Mesenchymal stem cell (in vitro differentiated cells and primary cell): ENCODE results near the gene NAPG.

Experiments
- DNase-seq: peaks from one replicate; pipeline ENCODE4 v3.0.0-alpha.2; 2013
- H2AFZ ChIP-seq: one replicate; pipeline ENCODE4 v1.6.1; 2013; ENCODE audit warnings: low read depth, mild to moderate bottlenecking, control low read depth, inconsistent platforms, low read length, moderate library complexity
- H2AK5ac ChIP-seq: 2 replicates; pipeline ENCODE4 v1.6.1; 2013; ENCODE audit warnings: low read length, moderate library complexity, mild to moderate bottlenecking, inconsistent platforms; ENCODE audit not compliant: severe bottlenecking
- H2BK120ac ChIP-seq: one replicate; pipeline ENCODE4 v1.6.1; 2013; ENCODE audit warnings: low read depth, mild to moderate bottlenecking, inconsistent platforms, low read length, moderate library complexity
- H2BK12ac ChIP-seq, 2 experiments: one replicate each; pipeline ENCODE4 v1.6.1; 2013; ENCODE audit warnings: inconsistent platforms in 2 of 2, low read length in 2 of 2, mild to moderate bottlenecking in 2 of 2, moderate library complexity in 2 of 2, control low read depth in 1 of 2
- H2BK15ac ChIP-seq: one replicate; pipeline ENCODE4 v1.6.1; 2013; ENCODE audit warnings: mild to moderate bottlenecking, low read depth, inconsistent platforms; ENCODE audit not compliant: poor library complexity, severe bottlenecking
- H2BK5ac ChIP-seq: 2 replicates; pipeline ENCODE4 v1.6.1; 2013; ENCODE audit warnings: low read depth, mild to moderate bottlenecking, low read length, control low read depth, inconsistent platforms; ENCODE audit not compliant: poor library complexity, severe bottlenecking
- H3K14ac ChIP-seq, 2 experiments: one replicate each; pipeline ENCODE4 v1.6.1; 2013; ENCODE audit warnings: inconsistent platforms in 2 of 2, low read length in 2 of 2, control low read depth in 1 of 2, mild to moderate bottlenecking in 1 of 2, moderate library complexity in 1 of 2
- H3K18ac ChIP-seq, 2 experiments: one replicate each; pipeline ENCODE4 v1.6.1; 2013; ENCODE audit warnings: inconsistent platforms in 2 of 2, low read length in 2 of 2, control low read depth in 1 of 2, low read depth in 1 of 2, mild to moderate bottlenecking in 1 of 2
- H3K23ac ChIP-seq, 2 experiments: one replicate each; pipeline ENCODE4 v1.6.1; 2013; ENCODE audit warnings: inconsistent platforms in 2 of 2, low read length in 2 of 2, mild to moderate bottlenecking in 2 of 2, moderate library complexity in 2 of 2, control low read depth in 1 of 2
- H3K27ac ChIP-seq: 2 replicates; pipeline ENCODE4 v1.5.1; 2013; ENCODE audit warnings: mild to moderate bottlenecking, moderate library complexity, low read length, control low read depth, inconsistent platforms; ENCODE audit not compliant: poor library complexity, severe bottlenecking
- H3K27me3 ChIP-seq, 2 experiments: 2 replicates each; pipeline versions ENCODE4 v1.6.1 to v1.7.0; 2013; ENCODE audit warnings: low read length in 2 of 2, mild to moderate bottlenecking in 2 of 2, moderate library complexity in 2 of 2, control low read depth in 1 of 2, inconsistent platforms in 1 of 2; ENCODE audit not compliant: control insufficient read depth in 1 of 2, insufficient read depth in 1 of 2
- H3K36me3 ChIP-seq, 2 experiments: 2 replicates each; pipeline versions ENCODE4 v1.6.1 to v1.7.0; 2013; ENCODE audit warnings: low read length in 2 of 2, control low read depth in 1 of 2, inconsistent platforms in 1 of 2, low read depth in 1 of 2, mild to moderate bottlenecking in 1 of 2; ENCODE audit not compliant: insufficient read depth in 2 of 2, control insufficient read depth in 1 of 2
- H3K4ac ChIP-seq, 2 experiments: one replicate each; pipeline ENCODE4 v1.6.1; 2013; ENCODE audit warnings: inconsistent platforms in 2 of 2, low read length in 2 of 2, mild to moderate bottlenecking in 2 of 2, moderate library complexity in 2 of 2, control low read depth in 1 of 2, low read depth in 1 of 2
- H3K4me1 ChIP-seq: 2 replicates; pipeline ENCODE4 v1.6.1; 2013; ENCODE audit warnings: low read depth, low read length, control low read depth; ENCODE audit not compliant: control insufficient read depth, insufficient read depth
- H3K4me2 ChIP-seq: 2 replicates; pipeline ENCODE4 v1.6.1; 2013; ENCODE audit warnings: low read length, mild to moderate bottlenecking, inconsistent platforms; ENCODE audit not compliant: poor library complexity, severe bottlenecking
- H3K4me3 ChIP-seq, 2 experiments: 2 replicates each; pipeline versions ENCODE4 v1.5.1 to v1.7.0; 2013; ENCODE audit warnings: low read length in 2 of 2, mild to moderate bottlenecking in 2 of 2, control low read depth in 1 of 2, low read depth in 1 of 2; ENCODE audit not compliant: insufficient read depth in 1 of 2
- H3K79me1 ChIP-seq: replicated peaks from 2 replicates; pipeline ENCODE4 v1.6.1; 2013; ENCODE audit warnings: mild to moderate bottlenecking, control low read depth, low read length, inconsistent platforms; ENCODE audit not compliant: poor library complexity, severe bottlenecking
- H3K9ac ChIP-seq: 2 replicates; pipeline ENCODE4 v1.7.0; 2013; ENCODE audit warnings: mild to moderate bottlenecking, low read length, moderate library complexity
- H3K9me3 ChIP-seq: 2 replicates; pipeline ENCODE4 v1.7.0; 2013; ENCODE audit warnings: mild to moderate bottlenecking, low read length; ENCODE audit not compliant: control insufficient read depth
- H4K8ac ChIP-seq: one replicate; pipeline ENCODE4 v1.6.1; 2013; ENCODE audit warnings: inconsistent platforms, mild to moderate bottlenecking, low read length, moderate library complexity
- H4K91ac ChIP-seq: one replicate; pipeline ENCODE4 v1.6.1; 2013; ENCODE audit warnings: mild to moderate bottlenecking, low read length, inconsistent platforms
- WGBS: methylation state at CpG from one replicate; pipeline ENCODE4 v1.1.7; 2013; ENCODE audit warnings: mixed read lengths; 5-methylcytosine and 5-hydroxymethylcytosine counted together

Gene NAPG

DNA sequence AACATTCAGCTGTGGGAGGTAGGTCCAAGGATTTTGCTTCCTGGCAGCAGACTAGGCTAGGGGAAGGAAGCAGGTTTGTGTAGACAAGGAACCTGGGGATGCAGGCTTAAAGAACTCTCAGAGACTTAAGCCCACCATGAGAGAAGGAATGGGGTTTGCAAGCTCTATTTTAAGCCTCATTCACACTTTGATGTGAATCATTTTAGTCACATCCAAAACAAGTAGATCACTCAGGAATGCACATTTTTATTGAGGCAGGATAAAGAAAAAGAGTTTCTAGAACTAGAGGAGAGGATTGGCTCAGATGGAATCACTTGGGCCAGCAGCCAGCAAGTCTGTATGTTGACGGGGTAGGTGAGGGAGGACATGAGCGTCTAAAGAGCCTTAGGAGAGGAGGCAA is 3.3 kb upstream of the NAPG start:
- H2BK12ac ChIP-seq, result peak overlapping the region in 1 of 2 experiments; percentile 51
- no peaks in the 10 kb centered on the region for H3K36me3 ChIP-seq
- H3K79me1 ChIP-seq, result no peaks in the 10 kb centered on the region
- no peak overlapping the region for H3K14ac ChIP-seq
- no peak overlapping the region for H2BK120ac ChIP-seq
- DNase-seq, result no peak
- no peak overlapping the region for H3K4me2 ChIP-seq
- no peak overlapping the region for H2BK5ac ChIP-seq
- H2BK15ac ChIP-seq, result peak overlapping the region; percentile 49
- no peak overlapping the region for H3K18ac ChIP-seq
- no peak overlapping the region for H2AK5ac ChIP-seq
- H3K9ac ChIP-seq, result no peak overlapping the region
- no peak overlapping the region for H3K4ac ChIP-seq
- H3K9me3 ChIP-seq, result no peaks in the 10 kb centered on the region
- no peak overlapping the region for H3K4me3 ChIP-seq
- H3K27ac ChIP-seq, result no peak overlapping the region
- no peak overlapping the region for H4K91ac ChIP-seq
- 94% methylated on average over 2 of the region's 2 CpGs for WGBS
- H3K27me3 ChIP-seq, result no peaks in the 10 kb centered on the region
- peaks cover 8% of the 10 kb centered on the region for H3K4me1 ChIP-seq
- H4K8ac ChIP-seq, result no peak overlapping the region
- H2AFZ ChIP-seq, result no peak overlapping the region
- H3K23ac ChIP-seq, result no peak overlapping the region

DNA sequence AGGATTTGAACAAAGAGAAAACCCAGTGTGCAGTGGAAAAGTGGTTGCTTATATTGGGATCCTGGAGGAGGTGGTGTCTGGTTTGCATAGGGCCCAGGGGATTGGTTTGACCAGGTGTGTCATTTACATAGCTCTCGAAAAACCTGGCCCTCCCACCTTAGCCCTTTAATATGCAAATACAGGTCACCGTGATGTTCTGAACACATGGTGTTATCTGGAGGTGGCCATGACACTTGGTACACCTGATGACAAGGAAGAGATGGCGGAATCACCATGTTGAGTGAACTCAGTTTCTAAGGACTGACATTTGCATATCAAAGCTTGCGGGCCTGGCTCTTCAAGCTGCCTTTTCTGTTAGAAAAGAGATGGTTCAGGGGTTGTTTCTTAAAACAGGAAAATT is 2.3 kb upstream of the NAPG start:
- no peak overlapping the region for H4K8ac ChIP-seq
- peaks cover 9% of the 10 kb centered on the region for H3K4me1 ChIP-seq
- no peaks in the 10 kb centered on the region for H3K27me3 ChIP-seq
- H3K4ac ChIP-seq, result peak overlapping the region in 1 of 2 experiments; percentile 38
- no peaks in the 10 kb centered on the region for H3K9me3 ChIP-seq
- H4K91ac ChIP-seq, result no peak overlapping the region
- no peak overlapping the region for H3K9ac ChIP-seq
- no peak overlapping the region for H3K27ac ChIP-seq
- no peak overlapping the region for H3K23ac ChIP-seq
- H2AK5ac ChIP-seq, result no peak overlapping the region
- H3K4me3 ChIP-seq, result no peak overlapping the region
- H3K4me2 ChIP-seq, result no peak overlapping the region
- H3K36me3 ChIP-seq, result no peaks in the 10 kb centered on the region
- no peak overlapping the region for H2AFZ ChIP-seq
- no peak for DNase-seq
- no peaks in the 10 kb centered on the region for H3K79me1 ChIP-seq
- no peak overlapping the region for H3K14ac ChIP-seq
- 82% methylated on average over 3 of the region's 4 CpGs for WGBS
- H3K18ac ChIP-seq, result no peak overlapping the region
- no peak overlapping the region for H2BK15ac ChIP-seq
- H2BK12ac ChIP-seq, result no peak overlapping the region
- no peak overlapping the region for H2BK120ac ChIP-seq
- H2BK5ac ChIP-seq, result no peak overlapping the region

GRCh38 chr18:10524507-10525370 is 1.1 kb upstream of the NAPG start:
- Histone ChIP-seq H3K4me2 (peak overlapping the region; percentile 76), H3K23ac (no peak overlapping the region), H3K27me3 (no peaks in the 10 kb centered on the region), H2BK15ac (no peak overlapping the region), H4K8ac (peak overlapping the region; percentile 27), H3K79me1 (no peaks in the 10 kb centered on the region), H3K4me1 (peaks cover 7% of the 10 kb centered on the region), H3K4me3 (peak overlapping the region in 1 of 2 experiments; percentile 91), H3K18ac (no peak overlapping the region), H3K14ac (no peak overlapping the region), H2AK5ac (no peak overlapping the region), H3K9ac (peak overlapping the region; percentile 92), H3K36me3 (no peaks in the 10 kb centered on the region), H3K4ac (no peak overlapping the region), H3K9me3 (no peaks in the 10 kb centered on the region), H2BK5ac (peak overlapping the region; percentile 78), H2AFZ (peak overlapping the region; percentile 43), H2BK120ac (no peak overlapping the region), H4K91ac (no peak overlapping the region), H2BK12ac (no peak overlapping the region), H3K27ac (peak overlapping the region; percentile 95)
- peak; percentile 80 for DNase-seq
- WGBS, result 55% methylated on average over 10 of the region's 11 CpGs

GRCh38 chr18:10525371-10525691 is 496 bp upstream of the NAPG start:
- no peak overlapping the region for H3K14ac ChIP-seq
- H2BK15ac ChIP-seq, result no peak overlapping the region
- H3K9me3 ChIP-seq, result no peaks in the 10 kb centered on the region
- H3K27ac ChIP-seq, result peak overlapping the region; percentile 94
- no peak for DNase-seq
- peak overlapping the region; percentile 76 for H3K4me2 ChIP-seq
- no peaks in the 10 kb centered on the region for H3K79me1 ChIP-seq
- no peak overlapping the region for H3K4ac ChIP-seq
- no peak overlapping the region for H3K23ac ChIP-seq
- no peaks in the 10 kb centered on the region for H3K27me3 ChIP-seq
- H2AFZ ChIP-seq, result no peak overlapping the region
- peak overlapping the region; percentile 27 for H4K8ac ChIP-seq
- no peak overlapping the region for H4K91ac ChIP-seq
- H2AK5ac ChIP-seq, result no peak overlapping the region
- H3K4me1 ChIP-seq, result peaks cover 8% of the 10 kb centered on the region
- H2BK5ac ChIP-seq, result no peak overlapping the region
- peak overlapping the region in 1 of 2 experiments; percentile 91 for H3K4me3 ChIP-seq
- no peak overlapping the region for H2BK12ac ChIP-seq
- H3K18ac ChIP-seq, result no peak overlapping the region
- no peaks in the 10 kb centered on the region for H3K36me3 ChIP-seq
- WGBS, result 100% methylated on average over 4 of the region's 7 CpGs
- H2BK120ac ChIP-seq, result no peak overlapping the region
- H3K9ac ChIP-seq, result peak overlapping the region; percentile 92
